ENCODE measurements around the gene ZFHX3.

DNA sequence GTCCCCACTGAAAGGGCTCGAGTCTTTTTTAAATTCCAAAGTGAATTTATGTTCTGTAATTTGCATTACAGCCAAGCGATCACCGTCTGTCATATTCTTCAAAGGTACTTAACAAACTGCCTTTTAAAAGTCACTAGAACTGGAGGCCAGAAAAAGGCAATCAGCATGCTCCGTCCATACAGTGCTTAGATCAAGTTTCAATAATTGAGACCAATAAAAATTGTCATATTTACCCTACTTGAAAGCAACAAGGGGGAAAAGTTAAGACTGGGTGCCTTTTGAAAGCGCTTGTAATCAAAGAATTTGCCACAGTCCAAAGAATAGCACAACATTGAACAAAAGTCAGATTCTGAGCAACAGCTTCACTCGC is 9.0 kb upstream of the ZFHX3 start:
- TF ChIP-seq TAF1 (IDR thresholded peaks at IDR 0.05; ENCODE audit: low read depth) (no peak), EZH2 (IDR thresholded peaks at IDR 0.05; ENCODE audit: borderline replicate concordance, insufficient read depth, low read length, poor library complexity, severe bottlenecking) (no peak), RAD21 (conservative IDR thresholded peaks at IDR 0.05) (no peak), EP300 (conservative IDR thresholded peaks at IDR 0.05; ENCODE audit: poor library complexity, severe bottlenecking) (no peak)
- TF ChIP-seq, protein P1, sequence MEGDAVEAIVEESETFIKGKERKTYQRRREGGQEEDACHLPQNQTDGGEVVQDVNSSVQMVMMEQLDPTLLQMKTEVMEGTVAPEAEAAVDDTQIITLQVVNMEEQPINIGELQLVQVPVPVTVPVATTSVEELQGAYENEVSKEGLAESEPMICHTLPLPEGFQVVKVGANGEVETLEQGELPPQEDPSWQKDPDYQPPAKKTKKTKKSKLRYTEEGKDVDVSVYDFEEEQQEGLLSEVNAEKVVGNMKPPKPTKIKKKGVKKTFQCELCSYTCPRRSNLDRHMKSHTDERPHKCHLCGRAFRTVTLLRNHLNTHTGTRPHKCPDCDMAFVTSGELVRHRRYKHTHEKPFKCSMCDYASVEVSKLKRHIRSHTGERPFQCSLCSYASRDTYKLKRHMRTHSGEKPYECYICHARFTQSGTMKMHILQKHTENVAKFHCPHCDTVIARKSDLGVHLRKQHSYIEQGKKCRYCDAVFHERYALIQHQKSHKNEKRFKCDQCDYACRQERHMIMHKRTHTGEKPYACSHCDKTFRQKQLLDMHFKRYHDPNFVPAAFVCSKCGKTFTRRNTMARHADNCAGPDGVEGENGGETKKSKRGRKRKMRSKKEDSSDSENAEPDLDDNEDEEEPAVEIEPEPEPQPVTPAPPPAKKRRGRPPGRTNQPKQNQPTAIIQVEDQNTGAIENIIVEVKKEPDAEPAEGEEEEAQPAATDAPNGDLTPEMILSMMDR (IDR thresholded peaks at IDR 0.05; ENCODE audit: poor library complexity, severe bottlenecking): no peak
- TF ChIP-seq, protein P2, sequence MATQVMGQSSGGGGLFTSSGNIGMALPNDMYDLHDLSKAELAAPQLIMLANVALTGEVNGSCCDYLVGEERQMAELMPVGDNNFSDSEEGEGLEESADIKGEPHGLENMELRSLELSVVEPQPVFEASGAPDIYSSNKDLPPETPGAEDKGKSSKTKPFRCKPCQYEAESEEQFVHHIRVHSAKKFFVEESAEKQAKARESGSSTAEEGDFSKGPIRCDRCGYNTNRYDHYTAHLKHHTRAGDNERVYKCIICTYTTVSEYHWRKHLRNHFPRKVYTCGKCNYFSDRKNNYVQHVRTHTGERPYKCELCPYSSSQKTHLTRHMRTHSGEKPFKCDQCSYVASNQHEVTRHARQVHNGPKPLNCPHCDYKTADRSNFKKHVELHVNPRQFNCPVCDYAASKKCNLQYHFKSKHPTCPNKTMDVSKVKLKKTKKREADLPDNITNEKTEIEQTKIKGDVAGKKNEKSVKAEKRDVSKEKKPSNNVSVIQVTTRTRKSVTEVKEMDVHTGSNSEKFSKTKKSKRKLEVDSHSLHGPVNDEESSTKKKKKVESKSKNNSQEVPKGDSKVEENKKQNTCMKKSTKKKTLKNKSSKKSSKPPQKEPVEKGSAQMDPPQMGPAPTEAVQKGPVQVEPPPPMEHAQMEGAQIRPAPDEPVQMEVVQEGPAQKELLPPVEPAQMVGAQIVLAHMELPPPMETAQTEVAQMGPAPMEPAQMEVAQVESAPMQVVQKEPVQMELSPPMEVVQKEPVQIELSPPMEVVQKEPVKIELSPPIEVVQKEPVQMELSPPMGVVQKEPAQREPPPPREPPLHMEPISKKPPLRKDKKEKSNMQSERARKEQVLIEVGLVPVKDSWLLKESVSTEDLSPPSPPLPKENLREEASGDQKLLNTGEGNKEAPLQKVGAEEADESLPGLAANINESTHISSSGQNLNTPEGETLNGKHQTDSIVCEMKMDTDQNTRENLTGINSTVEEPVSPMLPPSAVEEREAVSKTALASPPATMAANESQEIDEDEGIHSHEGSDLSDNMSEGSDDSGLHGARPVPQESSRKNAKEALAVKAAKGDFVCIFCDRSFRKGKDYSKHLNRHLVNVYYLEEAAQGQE (IDR thresholded peaks at IDR 0.05; ENCODE audit: borderline replicate concordance): no peak

Data from neural cell (in vitro differentiated cells).